Hepatocyte (in vitro differentiated cells): Measurements from ENCODE around the gene CA11.
"Not testable (repeated sequence)": the region's sequence is repeated elsewhere in the genome, so short reads cannot be mapped to it uniquely, and the experiment has no call there.

Source experiments
- EZH2 ChIP-seq: fragments of 200-600 bp; sonication (generic); IDR thresholded peaks from 2 replicates; pipeline ENCODE4 v1.6.1; 2016; ENCODE audit warnings: antibody characterized with exemption, mild to moderate bottlenecking, borderline replicate concordance
- TF ChIP-seq, protein P1 (sequence below): fragments of 200-600 bp; sonication (generic); IDR thresholded peaks from 2 replicates; pipeline ENCODE4 v1.5.1; 2016; ENCODE audit warnings: antibody characterized with exemption, mild to moderate bottlenecking; ENCODE audit not compliant: poor library complexity

DNA sequence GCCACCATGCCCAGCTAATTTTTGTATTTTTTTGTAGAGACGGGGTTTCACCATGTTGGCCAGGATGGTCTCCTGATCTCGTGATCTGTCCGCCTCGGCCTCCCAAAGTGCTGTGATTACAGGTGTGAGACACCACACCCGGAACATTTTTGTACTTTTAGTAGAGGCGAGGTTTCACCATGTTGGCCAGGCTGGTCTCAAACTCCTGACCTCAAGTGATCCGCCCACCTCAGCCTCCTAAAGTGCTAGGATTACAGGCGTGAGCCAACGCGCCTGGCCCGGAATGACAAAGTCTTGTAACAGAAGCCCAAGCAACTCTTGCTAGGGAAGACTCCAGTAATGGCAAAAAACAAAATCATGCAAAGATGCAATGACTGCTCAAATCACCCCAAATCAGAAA, 13.7 kb downstream of the CA11 start:
- TF ChIP-seq, protein P1, sequence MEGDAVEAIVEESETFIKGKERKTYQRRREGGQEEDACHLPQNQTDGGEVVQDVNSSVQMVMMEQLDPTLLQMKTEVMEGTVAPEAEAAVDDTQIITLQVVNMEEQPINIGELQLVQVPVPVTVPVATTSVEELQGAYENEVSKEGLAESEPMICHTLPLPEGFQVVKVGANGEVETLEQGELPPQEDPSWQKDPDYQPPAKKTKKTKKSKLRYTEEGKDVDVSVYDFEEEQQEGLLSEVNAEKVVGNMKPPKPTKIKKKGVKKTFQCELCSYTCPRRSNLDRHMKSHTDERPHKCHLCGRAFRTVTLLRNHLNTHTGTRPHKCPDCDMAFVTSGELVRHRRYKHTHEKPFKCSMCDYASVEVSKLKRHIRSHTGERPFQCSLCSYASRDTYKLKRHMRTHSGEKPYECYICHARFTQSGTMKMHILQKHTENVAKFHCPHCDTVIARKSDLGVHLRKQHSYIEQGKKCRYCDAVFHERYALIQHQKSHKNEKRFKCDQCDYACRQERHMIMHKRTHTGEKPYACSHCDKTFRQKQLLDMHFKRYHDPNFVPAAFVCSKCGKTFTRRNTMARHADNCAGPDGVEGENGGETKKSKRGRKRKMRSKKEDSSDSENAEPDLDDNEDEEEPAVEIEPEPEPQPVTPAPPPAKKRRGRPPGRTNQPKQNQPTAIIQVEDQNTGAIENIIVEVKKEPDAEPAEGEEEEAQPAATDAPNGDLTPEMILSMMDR: not testable (repeated sequence)
- TF ChIP-seq EZH2: not testable (repeated sequence)
